Endothelial cell of hepatic sinusoid (primary cell): ENCODE results near the gene GBX2.

Source experiments
- in situ Hi-C: cut with HindIII; loops from 2 replicates; pipeline ENCODE4 v1.10.0; 2017; ENCODE audit warnings: low sequenced_read_pairs

The GBX2 gene

DNA sequence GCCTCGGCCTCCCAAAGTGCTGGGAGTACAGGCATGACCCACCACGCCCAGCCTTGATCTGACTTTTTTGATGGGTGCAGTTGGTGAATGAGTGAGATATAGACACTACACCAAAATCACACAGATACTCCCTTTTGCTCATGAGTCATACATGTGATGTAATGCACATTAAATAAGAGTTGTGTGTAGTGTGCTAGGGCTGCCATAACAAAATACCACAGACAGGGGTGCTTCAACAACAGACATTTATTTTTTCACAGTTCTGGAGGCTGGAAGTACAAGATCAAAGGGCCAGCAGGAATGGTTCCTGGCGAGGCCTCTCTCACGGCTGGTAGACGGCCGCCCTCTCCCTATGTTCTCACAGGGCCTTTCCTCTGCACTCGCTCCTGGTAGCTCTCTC is 46.6 kb downstream of the GBX2 start:
- in situ Hi-C loops: loop anchor here (5.0 kb wide), 1 partner anchor 89 kb away; no protein-coding TSS in a partner anchor

DNA sequence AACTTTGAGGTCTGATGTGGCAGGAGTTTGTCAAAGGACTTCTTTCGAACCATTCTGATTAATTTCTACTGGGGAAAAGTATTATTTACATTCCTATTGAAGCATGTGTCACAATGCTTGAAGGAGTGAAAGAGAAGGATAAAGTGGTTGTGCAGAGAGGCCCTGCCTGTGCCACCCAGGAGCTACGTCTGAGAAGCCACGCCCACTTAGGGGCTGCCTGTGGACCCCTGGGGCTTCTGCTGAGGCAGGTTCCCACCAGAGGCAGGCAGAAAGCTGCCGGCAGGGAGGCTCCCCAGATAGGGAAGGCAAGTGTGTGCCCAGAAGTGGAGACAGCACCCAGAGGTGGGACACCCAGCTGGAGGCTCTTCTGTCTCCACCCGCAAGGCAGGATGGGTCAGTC is 47.4 kb downstream of the GBX2 start:
- in situ Hi-C loops: loop anchor here (5.0 kb wide), 1 partner anchor 89 kb away; no protein-coding TSS in a partner anchor

DNA sequence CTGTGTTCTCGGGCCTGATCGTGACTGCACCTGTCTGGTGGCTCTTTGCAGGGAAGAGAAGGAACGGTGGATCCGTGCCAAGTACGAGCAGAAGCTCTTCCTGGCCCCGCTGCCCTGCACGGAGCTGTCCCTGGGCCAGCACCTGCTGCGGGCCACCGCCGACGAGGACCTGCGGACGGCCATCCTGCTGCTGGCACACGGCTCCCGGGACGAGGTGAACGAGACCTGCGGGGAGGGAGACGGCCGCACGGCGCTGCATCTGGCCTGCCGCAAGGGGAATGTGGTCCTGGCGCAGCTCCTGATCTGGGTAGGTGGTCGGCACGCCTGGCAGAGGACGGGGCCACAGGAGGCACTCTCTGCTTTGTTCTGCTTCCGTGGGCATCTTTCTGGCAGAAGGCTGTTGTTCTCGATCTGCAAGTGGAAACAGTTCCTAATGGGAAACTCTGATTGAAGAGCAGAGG is 48.0 kb downstream of the GBX2 start:
- in situ Hi-C loops: loop anchor here (5.0 kb wide), 1 partner anchor 88 kb away; no protein-coding TSS in a partner anchor

DNA sequence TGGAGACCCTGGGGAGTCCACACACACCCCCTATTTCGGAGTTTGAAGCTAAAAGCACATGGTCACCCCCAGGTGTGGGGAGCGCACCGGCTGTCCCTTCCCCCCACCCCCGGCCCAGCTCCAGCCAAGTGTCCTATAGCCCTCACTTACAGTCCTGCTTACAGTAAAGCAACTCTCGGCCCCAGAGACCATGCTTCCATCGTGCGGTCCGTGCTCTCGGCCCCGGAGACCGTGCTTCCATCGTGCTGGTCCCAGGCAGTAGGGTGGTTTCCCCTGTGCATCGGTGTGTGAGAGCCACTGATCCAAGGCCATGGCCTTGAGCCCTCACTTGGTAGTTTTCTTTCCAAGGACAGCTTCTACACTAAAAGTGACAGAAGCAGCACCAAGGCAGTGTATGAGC is 48.7 kb downstream of the GBX2 start:
- in situ Hi-C loops: no loop called here

DNA sequence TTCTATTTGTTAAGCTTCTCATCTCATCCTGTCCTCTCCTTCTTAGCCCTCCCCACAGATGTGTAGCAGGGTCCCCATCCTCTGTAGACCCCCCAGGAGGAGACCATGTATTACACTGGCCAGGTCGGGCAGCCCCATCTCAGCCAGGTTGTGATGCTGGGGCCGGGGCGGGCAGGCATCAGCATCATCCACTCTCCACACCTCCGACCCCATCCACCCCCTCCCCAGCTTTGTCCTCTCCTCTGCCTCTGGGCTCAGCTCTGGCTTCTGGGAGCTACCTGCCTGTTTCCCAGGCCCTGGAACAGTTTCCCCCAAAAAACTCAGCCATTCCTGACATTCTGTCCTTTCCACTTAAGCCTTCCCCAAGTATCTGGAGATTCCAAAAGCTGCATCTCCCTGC is 49.2 kb downstream of the GBX2 start:
- in situ Hi-C loops: no loop called here

DNA sequence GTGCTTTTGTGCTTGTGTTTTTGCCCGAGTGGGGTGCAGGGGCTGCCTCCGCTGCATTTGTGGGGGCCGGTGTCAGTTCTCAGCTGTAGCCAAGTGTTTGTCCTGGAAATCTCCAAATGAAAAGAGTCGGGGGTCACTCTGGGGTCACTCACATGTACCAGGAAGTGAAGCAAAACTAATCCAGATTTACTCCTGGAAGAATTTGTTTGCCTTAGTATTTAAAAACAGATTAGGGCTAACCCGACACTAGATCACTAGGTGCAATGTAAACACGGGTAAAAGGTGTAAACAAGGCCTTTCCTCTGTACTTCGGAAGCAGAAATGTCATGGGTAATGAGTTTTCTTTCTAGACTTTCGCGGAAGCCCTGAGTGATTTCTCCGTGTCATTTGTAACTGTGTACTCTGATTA is 50.3 kb downstream of the GBX2 start:
- in situ Hi-C loops: no loop called here

DNA sequence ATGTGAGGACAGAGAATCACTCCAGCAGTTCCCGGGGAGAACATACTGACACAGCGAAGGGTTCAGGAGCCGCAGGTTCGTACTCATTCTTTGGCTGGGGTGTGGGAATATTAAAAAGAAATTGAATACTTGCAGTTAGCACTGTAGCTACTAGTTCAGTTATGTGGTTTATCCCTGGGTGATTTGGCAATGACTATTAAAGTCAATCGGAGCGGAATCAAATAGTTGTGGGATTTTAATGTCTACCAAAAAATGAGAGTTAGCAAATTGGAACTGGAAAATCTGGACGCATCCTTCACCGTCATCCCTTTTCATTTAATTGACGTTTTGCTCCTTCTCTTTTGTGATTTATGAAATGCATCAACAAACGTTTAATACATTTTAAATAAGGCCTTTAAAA is 50.8 kb downstream of the GBX2 start:
- in situ Hi-C loops: no loop called here
